Measurements from ENCODE around the gene C2CD4A. TPM values are rescaled to one million over a fixed set of nuclear protein-coding genes. Genes with fewer than 3 reads are reported as not detected.

The C2CD4A gene
- total RNA-seq, 1 donor from 2014 or later, result 0.18 TPM

GRCh38 chr15:62051166-62051565, 15.6 kb upstream of the C2CD4A start:
- H3K27me3 ChIP-seq (ENCODE audit: low read depth), result no peaks in the 10 kb centered on the region
- TF ChIP-seq CTCF (IDR thresholded peaks at IDR 0.05), result no peak
- no peak overlapping the region for H3K4me3 ChIP-seq
- no peaks in the 10 kb centered on the region for H3K36me3 ChIP-seq
- intact Hi-C loops (cut with DNase I), result no loop called here
- ATAC-seq, result no peak
- no peak overlapping the region for H3K27ac ChIP-seq
- peaks cover 56% of the 10 kb centered on the region for H3K4me1 ChIP-seq
- no peak for DNase-seq
- no peaks in the 10 kb centered on the region for H3K9me3 ChIP-seq

- no peak overlapping the region for H3K27ac ChIP-seq
- DNase-seq, result no peak
- ATAC-seq, result no peak
- H3K4me3 ChIP-seq, result no peak overlapping the region
- intact Hi-C loops (cut with DNase I), result no loop called here
- no peaks in the 10 kb centered on the region for H3K9me3 ChIP-seq
- H3K27me3 ChIP-seq (ENCODE audit: low read depth), result no peaks in the 10 kb centered on the region
- H3K36me3 ChIP-seq, result no peaks in the 10 kb centered on the region
- H3K4me1 ChIP-seq, result peaks cover 44% of the 10 kb centered on the region
- no peak for TF ChIP-seq CTCF (IDR thresholded peaks at IDR 0.05)
Measured at GRCh38 chr15:62052713-62053112, 14.1 kb upstream of the C2CD4A start.

GRCh38 chr15:62053439-62054085, 13.2 kb upstream of the C2CD4A start:
- Histone ChIP-seq H3K4me1 (peaks cover 52% of the 10 kb centered on the region), H3K27ac (no peak overlapping the region), H3K27me3 (ENCODE audit: low read depth) (no peaks in the 10 kb centered on the region), H3K9me3 (no peaks in the 10 kb centered on the region), H3K4me3 (no peak overlapping the region), H3K36me3 (no peaks in the 10 kb centered on the region)
- ATAC-seq, result no peak
- TF ChIP-seq CTCF (IDR thresholded peaks at IDR 0.05), result no peak
- DNase-seq, result no peak
- intact Hi-C loops (cut with DNase I), result no loop called here

- no peak for ATAC-seq
- H3K9me3 ChIP-seq, result no peaks in the 10 kb centered on the region
Measured at GRCh38 chr15:62054979-62055378, 11.8 kb upstream of the C2CD4A start.

GRCh38 chr15:62057341-62057980, 9.3 kb upstream of the C2CD4A start:
- intact Hi-C loops (cut with DNase I), result no loop called here
- H3K9me3 ChIP-seq, result no peaks in the 10 kb centered on the region
- H3K27ac ChIP-seq, result no peak overlapping the region
- TF ChIP-seq CTCF (IDR thresholded peaks at IDR 0.05), result no peak
- ATAC-seq (no peak), DNase-seq (no peak)
- H3K36me3 ChIP-seq, result no peaks in the 10 kb centered on the region
- peaks cover 56% of the 10 kb centered on the region for H3K4me1 ChIP-seq
- H3K27me3 ChIP-seq (ENCODE audit: low read depth), result no peaks in the 10 kb centered on the region
- H3K4me3 ChIP-seq, result no peak overlapping the region

More at GRCh38 chr15:62054979-62055378, 11.8 kb upstream of the C2CD4A start:
- no peak overlapping the region for H3K27ac ChIP-seq
- peaks cover 58% of the 10 kb centered on the region for H3K4me1 ChIP-seq
- TF ChIP-seq CTCF (IDR thresholded peaks at IDR 0.05), result no peak
- intact Hi-C loops (cut with DNase I), result no loop called here
- H3K4me3 ChIP-seq, result no peak overlapping the region
- no peak for DNase-seq
- H3K36me3 ChIP-seq, result no peaks in the 10 kb centered on the region
- no peaks in the 10 kb centered on the region for H3K27me3 ChIP-seq (ENCODE audit: low read depth)
